ENCODE data around the gene SLC25A26. TPM values are rescaled to one million over a fixed set of nuclear protein-coding genes. Genes with fewer than 3 reads are reported as not detected.

Gene SLC25A26
- polyA plus RNA-seq, 2 donors = 4.6 to 13.5 TPM

DNA sequence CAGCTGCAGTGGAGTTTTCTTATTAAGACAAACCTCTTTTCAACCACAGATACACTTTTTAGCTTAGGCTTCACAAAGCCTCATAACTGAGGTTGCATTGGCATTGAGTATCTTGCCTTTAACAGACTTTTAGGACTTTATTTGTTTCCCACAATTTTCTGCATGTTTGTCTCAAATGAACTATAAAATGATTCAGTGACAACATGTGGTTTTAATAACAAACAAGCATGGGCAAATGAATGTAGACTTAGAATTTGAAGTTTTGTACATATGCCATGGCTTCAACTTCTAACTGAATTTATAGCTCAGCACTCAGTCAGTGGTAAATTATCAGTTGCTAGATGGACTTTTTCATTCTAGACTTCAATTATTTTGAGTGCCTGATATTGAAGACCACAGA, 101.6 kb downstream of the SLC25A26 start:
- peaks cover 0 to 2% of the 10 kb centered on the region in 2 donors for H3K9me3 ChIP-seq (ENCODE audit: control insufficient read depth in 2 of 2, insufficient read depth in 1 of 2, low read depth in 1 of 2, low read length in 1 of 2)
- H3K4me3 ChIP-seq (ENCODE audit: low read depth in 1 of 2, low read length in 2 of 2) = no peak overlapping the region
- H3K27me3 ChIP-seq (ENCODE audit: control insufficient read depth in 1 of 2, insufficient read depth in 2 of 2, low read length in 2 of 2) = no peaks in the 10 kb centered on the region
- no peaks in the 10 kb centered on the region for H3K36me3 ChIP-seq (ENCODE audit: control insufficient read depth in 2 of 2, insufficient read depth in 2 of 2, low read length in 1 of 2)
- no peak overlapping the region for H3K27ac ChIP-seq (ENCODE audit: low read depth in 2 of 2, low read length in 1 of 2)
- H3K4me1 ChIP-seq (ENCODE audit: control insufficient read depth in 2 of 2, insufficient read depth in 2 of 2, low read length in 1 of 2) = peaks cover 2 to 5% of the 10 kb centered on the region in 2 donors

DNA sequence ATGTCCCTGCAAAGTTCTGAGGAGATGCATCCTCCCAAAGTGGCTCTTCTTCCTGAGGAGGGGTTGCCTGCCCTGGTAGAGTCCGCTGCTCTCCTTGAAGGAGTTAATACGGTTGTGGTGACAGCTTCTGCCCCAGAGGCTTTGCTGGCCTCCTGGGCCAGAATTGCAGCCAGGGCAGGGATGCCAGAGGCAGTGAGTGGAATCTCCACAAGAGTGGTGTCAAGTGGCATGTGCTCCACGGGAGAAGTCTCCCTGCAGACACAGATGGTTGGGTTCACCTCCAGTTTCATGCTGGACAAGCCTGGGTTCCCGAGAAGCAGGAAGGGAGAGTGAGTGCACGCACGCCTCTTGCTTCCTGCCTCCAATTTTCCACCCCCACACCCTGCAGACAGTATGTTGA, 105.5 kb downstream of the SLC25A26 start:
- Histone ChIP-seq H3K36me3 (ENCODE audit: control insufficient read depth in 2 of 2, insufficient read depth in 2 of 2, low read length in 1 of 2) (no peaks in the 10 kb centered on the region), H3K27me3 (ENCODE audit: control insufficient read depth in 1 of 2, insufficient read depth in 2 of 2, low read length in 2 of 2) (no peaks in the 10 kb centered on the region), H3K4me1 (ENCODE audit: control insufficient read depth in 2 of 2, insufficient read depth in 2 of 2, low read length in 1 of 2) (peaks cover 0 to 3% of the 10 kb centered on the region in 2 donors), H3K4me3 (ENCODE audit: low read depth in 1 of 2, low read length in 2 of 2) (no peak overlapping the region), H3K27ac (ENCODE audit: low read depth in 2 of 2, low read length in 1 of 2) (no peak overlapping the region), H3K9me3 (ENCODE audit: control insufficient read depth in 2 of 2, insufficient read depth in 1 of 2, low read depth in 1 of 2, low read length in 1 of 2) (peaks cover 0 to 2% of the 10 kb centered on the region in 2 donors)
- WGBS, 2 donors = 90 to 92% methylated on average over 6 of the region's 6 CpGs

DNA sequence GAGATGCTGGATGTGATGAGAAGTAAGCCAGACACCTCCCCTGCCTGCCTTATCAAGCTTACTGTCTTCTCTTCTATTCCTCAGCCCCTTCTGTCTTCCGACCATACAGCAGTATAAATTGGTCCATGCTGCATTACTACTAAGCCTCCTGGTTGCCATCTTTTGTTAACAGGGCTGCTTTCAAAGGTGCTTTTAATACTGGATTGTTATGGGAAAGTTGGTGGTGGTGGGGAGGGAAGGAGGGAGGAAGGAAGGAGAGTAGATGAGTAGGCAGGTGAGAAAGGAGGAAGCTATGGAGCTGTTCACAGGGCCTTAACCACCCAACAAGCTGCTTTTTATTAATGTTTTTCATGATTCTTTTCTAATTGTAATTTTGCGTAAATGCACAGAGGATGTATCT, 114.9 kb downstream of the SLC25A26 start:
- Histone ChIP-seq H3K4me1 (ENCODE audit: control insufficient read depth in 2 of 2, insufficient read depth in 2 of 2, low read length in 1 of 2) (no peaks in the 10 kb centered on the region), H3K9me3 (ENCODE audit: control insufficient read depth in 2 of 2, insufficient read depth in 1 of 2, low read depth in 1 of 2, low read length in 1 of 2) (no peaks in the 10 kb centered on the region), H3K4me3 (ENCODE audit: low read depth in 1 of 2, low read length in 2 of 2) (no peak overlapping the region), H3K27me3 (ENCODE audit: control insufficient read depth in 1 of 2, insufficient read depth in 2 of 2, low read length in 2 of 2) (no peaks in the 10 kb centered on the region), H3K27ac (ENCODE audit: low read depth in 2 of 2, low read length in 1 of 2) (no peak overlapping the region), H3K36me3 (ENCODE audit: control insufficient read depth in 2 of 2, insufficient read depth in 2 of 2, low read length in 1 of 2) (no peaks in the 10 kb centered on the region)
- WGBS, 2 donors = 97 to 98% methylated on average over 2 of the region's 2 CpGs

DNA sequence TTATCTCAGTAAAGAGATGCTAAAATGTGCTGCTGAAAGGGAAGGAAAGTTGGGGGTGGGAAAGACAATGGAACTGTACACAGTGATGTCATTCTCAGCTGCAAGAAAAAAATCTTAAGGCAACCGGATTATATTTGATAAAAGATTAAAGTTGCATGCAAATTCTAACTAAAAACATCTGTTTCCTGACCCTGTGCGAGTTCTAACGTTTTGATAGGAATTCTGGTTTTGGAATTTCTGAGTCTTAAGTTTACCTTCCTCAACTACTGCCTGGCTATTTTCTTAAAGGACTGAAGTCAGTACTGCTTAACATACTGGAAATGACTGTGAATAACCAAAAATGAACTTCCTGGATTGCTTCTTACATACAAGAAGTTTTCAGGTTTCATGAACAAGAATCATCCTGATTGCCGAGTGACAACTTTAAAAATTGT, 115.5 kb downstream of the SLC25A26 start:
- no peaks in the 10 kb centered on the region for H3K27me3 ChIP-seq (ENCODE audit: control insufficient read depth in 1 of 2, insufficient read depth in 2 of 2, low read length in 2 of 2)
- WGBS, 2 donors = 32% methylated on average over 4 of the region's 4 CpGs
- H3K9me3 ChIP-seq (ENCODE audit: control insufficient read depth in 2 of 2, insufficient read depth in 1 of 2, low read depth in 1 of 2, low read length in 1 of 2) = no peaks in the 10 kb centered on the region
- no peaks in the 10 kb centered on the region for H3K36me3 ChIP-seq (ENCODE audit: control insufficient read depth in 2 of 2, insufficient read depth in 2 of 2, low read length in 1 of 2)
- H3K27ac ChIP-seq (ENCODE audit: low read depth in 2 of 2, low read length in 1 of 2) = no peak overlapping the region
- no peak overlapping the region for H3K4me3 ChIP-seq (ENCODE audit: low read depth in 1 of 2, low read length in 2 of 2)
- no peaks in the 10 kb centered on the region for H3K4me1 ChIP-seq (ENCODE audit: control insufficient read depth in 2 of 2, insufficient read depth in 2 of 2, low read length in 1 of 2)

DNA sequence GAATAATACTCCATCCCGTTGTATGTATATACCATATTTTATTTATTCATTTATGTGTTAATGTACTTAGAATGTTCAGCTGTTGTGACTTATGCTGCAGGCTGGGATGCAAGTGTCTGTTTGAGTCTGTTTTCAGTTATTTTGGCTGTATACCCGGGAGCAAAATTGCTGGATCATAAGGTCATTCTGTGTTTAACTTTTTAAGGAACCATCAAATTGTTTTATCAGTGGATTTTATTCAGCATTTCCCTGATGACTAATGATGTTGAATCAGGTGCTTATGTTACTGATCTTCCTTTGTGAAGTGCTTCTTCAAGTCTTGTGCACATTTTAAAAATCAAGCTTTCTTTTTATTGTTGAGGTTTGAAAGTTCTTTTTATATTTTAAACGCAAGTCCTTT, 118.1 kb downstream of the SLC25A26 start:
- H3K9me3 ChIP-seq (ENCODE audit: control insufficient read depth in 2 of 2, insufficient read depth in 1 of 2, low read depth in 1 of 2, low read length in 1 of 2) = no peaks in the 10 kb centered on the region
- no peak overlapping the region for H3K27ac ChIP-seq (ENCODE audit: low read depth in 2 of 2, low read length in 1 of 2)
- no peaks in the 10 kb centered on the region for H3K36me3 ChIP-seq (ENCODE audit: control insufficient read depth in 2 of 2, insufficient read depth in 2 of 2, low read length in 1 of 2)
- no peaks in the 10 kb centered on the region for H3K4me1 ChIP-seq (ENCODE audit: control insufficient read depth in 2 of 2, insufficient read depth in 2 of 2, low read length in 1 of 2)
- H3K4me3 ChIP-seq (ENCODE audit: low read depth in 1 of 2, low read length in 2 of 2) = no peak overlapping the region
- WGBS, 2 donors = 72 to 79% methylated on average over 3 of the region's 3 CpGs
- H3K27me3 ChIP-seq (ENCODE audit: control insufficient read depth in 1 of 2, insufficient read depth in 2 of 2, low read length in 2 of 2) = no peaks in the 10 kb centered on the region

DNA sequence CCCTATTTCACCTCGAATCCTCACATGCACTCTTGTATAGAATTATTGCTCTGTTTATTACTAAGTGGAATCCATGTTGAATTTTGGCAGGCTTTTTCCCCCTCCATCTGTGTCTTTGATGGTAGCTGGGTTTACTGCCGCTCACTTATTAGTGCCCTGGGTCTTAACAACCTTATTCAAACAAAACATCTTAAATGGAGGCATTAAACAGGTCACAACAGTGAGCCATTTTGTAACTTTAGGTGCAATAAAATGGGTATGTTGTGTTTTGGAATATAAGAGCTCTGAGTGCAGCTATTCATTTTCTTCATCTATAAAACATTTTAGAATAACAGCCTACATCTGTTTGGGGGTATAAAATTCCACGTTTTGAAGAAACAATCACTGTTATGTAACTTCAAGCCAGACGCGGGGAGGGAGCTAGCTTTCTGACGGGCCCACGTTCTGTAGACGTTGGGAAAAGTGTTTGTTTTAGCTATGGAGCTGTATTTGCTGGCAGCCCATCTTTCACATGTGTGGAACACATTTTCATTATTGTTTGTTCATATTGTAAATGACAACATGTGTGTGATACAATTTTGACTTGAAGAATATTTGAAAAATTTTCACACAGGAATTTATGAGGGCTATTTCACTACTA, 122.0 kb downstream of the SLC25A26 start:
- peaks cover 0 to 2% of the 10 kb centered on the region in 2 donors for H3K27me3 ChIP-seq (ENCODE audit: control insufficient read depth in 1 of 2, insufficient read depth in 2 of 2, low read length in 2 of 2)
- WGBS, 2 donors = 77 to 81% methylated on average over 8 of the region's 8 CpGs
- no peaks in the 10 kb centered on the region for H3K9me3 ChIP-seq (ENCODE audit: control insufficient read depth in 2 of 2, insufficient read depth in 1 of 2, low read depth in 1 of 2, low read length in 1 of 2)
- H3K4me1 ChIP-seq (ENCODE audit: control insufficient read depth in 2 of 2, insufficient read depth in 2 of 2, low read length in 1 of 2) = no peaks in the 10 kb centered on the region
- no peaks in the 10 kb centered on the region for H3K36me3 ChIP-seq (ENCODE audit: control insufficient read depth in 2 of 2, insufficient read depth in 2 of 2, low read length in 1 of 2)
- no peak overlapping the region for H3K27ac ChIP-seq (ENCODE audit: low read depth in 2 of 2, low read length in 1 of 2)
- H3K4me3 ChIP-seq (ENCODE audit: low read depth in 1 of 2, low read length in 2 of 2) = no peak overlapping the region

DNA sequence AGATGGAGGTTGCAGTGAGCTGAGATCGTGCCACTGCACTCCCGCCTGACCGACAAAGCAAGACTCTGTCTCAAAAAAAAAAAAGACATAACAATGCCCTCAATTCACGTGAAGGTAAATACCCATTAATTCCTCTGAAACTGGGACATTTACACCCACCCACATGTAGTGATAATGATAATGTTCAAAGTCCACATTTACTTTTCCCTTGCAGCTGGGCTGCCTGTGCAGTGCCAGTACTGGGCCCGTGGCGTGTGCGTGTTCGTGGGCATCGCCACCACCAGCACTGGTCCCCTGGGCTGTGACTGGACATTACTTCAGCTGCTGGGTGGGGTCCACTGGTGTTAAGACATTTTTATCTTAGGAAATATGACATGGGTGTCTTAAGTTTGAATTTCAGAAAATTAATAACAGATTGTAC, 123.6 kb downstream of the SLC25A26 start:
- no peaks in the 10 kb centered on the region for H3K4me1 ChIP-seq (ENCODE audit: control insufficient read depth in 2 of 2, insufficient read depth in 2 of 2, low read length in 1 of 2)
- peaks cover 0 to 2% of the 10 kb centered on the region in 2 donors for H3K27me3 ChIP-seq (ENCODE audit: control insufficient read depth in 1 of 2, insufficient read depth in 2 of 2, low read length in 2 of 2)
- H3K4me3 ChIP-seq (ENCODE audit: low read depth in 1 of 2, low read length in 2 of 2) = no peak overlapping the region
- 78 to 95% methylated on average over 9 of the region's 9 CpGs for WGBS, 2 donors
- no peak overlapping the region for H3K27ac ChIP-seq (ENCODE audit: low read depth in 2 of 2, low read length in 1 of 2)
- H3K9me3 ChIP-seq (ENCODE audit: control insufficient read depth in 2 of 2, insufficient read depth in 1 of 2, low read depth in 1 of 2, low read length in 1 of 2) = no peaks in the 10 kb centered on the region
- H3K36me3 ChIP-seq (ENCODE audit: control insufficient read depth in 2 of 2, insufficient read depth in 2 of 2, low read length in 1 of 2) = no peaks in the 10 kb centered on the region

DNA sequence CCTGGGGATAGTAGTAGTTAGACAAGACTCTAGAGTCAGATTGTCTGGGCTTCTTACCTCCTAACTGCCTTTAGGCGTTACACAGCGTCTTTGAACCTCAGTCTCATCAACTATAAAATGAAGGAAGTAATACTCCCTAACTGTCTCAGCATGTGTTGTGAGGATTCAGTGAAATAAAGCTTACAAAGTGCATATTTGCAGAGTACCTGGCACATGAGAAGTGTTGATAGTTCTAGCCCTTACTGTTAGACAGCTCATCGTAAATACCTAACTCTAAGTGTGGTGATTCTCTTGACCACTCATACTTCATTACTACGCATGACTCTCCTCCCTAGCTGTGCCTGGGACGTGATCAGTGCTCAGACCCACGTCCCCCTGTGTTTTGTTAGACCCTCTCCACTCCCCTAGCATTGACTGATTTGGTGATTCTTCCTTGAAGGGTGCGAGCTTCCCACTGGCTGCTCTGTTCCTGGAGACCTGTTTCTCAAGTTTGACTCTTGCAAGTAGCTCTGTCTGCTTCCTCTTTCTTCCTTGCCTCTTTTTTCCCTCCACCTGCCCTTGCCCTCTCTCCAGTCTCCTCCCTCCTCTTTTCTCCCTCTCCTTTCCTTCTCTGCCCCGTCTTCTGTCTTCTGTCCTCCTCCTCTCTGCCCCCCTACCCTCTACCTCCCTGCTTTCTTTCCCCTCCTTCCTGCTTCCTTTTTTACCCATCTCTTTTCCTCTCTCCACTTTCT, 124.2 kb downstream of the SLC25A26 start:
- H3K9me3 ChIP-seq (ENCODE audit: control insufficient read depth in 2 of 2, insufficient read depth in 1 of 2, low read depth in 1 of 2, low read length in 1 of 2) = no peaks in the 10 kb centered on the region
- H3K36me3 ChIP-seq (ENCODE audit: control insufficient read depth in 2 of 2, insufficient read depth in 2 of 2, low read length in 1 of 2) = no peaks in the 10 kb centered on the region
- 90% methylated on average over 8 of the region's 8 CpGs for WGBS, 2 donors
- no peak overlapping the region for H3K4me3 ChIP-seq (ENCODE audit: low read depth in 1 of 2, low read length in 2 of 2)
- no peak overlapping the region for H3K27ac ChIP-seq (ENCODE audit: low read depth in 2 of 2, low read length in 1 of 2)
- H3K4me1 ChIP-seq (ENCODE audit: control insufficient read depth in 2 of 2, insufficient read depth in 2 of 2, low read length in 1 of 2) = no peaks in the 10 kb centered on the region
- H3K27me3 ChIP-seq (ENCODE audit: control insufficient read depth in 1 of 2, insufficient read depth in 2 of 2, low read length in 2 of 2) = peaks cover 0 to 2% of the 10 kb centered on the region in 2 donors

DNA sequence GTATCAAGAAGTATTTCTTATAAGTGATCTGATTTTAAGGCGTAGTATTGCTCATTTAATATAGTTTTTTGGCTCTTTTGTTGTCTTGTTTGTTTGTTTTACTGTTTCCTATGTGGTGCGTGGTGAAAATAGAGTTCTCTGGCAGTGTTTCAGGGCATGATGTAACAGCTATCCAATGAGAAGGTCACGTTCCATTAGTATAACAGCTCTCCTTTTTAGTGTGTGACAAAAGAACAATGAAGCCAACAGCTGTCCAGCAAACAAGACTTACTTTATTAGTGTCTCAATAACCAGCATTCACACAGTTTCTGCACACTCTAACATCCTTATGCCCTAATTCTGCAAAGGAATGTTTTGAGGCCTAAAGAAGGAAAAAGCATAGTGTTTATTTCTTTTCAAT, 127.9 kb downstream of the SLC25A26 start:
- no peak overlapping the region for H3K27ac ChIP-seq (ENCODE audit: low read depth in 2 of 2, low read length in 1 of 2)
- no peaks in the 10 kb centered on the region for H3K36me3 ChIP-seq (ENCODE audit: control insufficient read depth in 2 of 2, insufficient read depth in 2 of 2, low read length in 1 of 2)
- H3K4me1 ChIP-seq (ENCODE audit: control insufficient read depth in 2 of 2, insufficient read depth in 2 of 2, low read length in 1 of 2) = no peaks in the 10 kb centered on the region
- 75 to 87% methylated on average over 3 of the region's 3 CpGs for WGBS, 2 donors
- peaks cover 0 to 2% of the 10 kb centered on the region in 2 donors for H3K27me3 ChIP-seq (ENCODE audit: control insufficient read depth in 1 of 2, insufficient read depth in 2 of 2, low read length in 2 of 2)
- no peak overlapping the region for H3K4me3 ChIP-seq (ENCODE audit: low read depth in 1 of 2, low read length in 2 of 2)
- H3K9me3 ChIP-seq (ENCODE audit: control insufficient read depth in 2 of 2, insufficient read depth in 1 of 2, low read depth in 1 of 2, low read length in 1 of 2) = no peaks in the 10 kb centered on the region

DNA sequence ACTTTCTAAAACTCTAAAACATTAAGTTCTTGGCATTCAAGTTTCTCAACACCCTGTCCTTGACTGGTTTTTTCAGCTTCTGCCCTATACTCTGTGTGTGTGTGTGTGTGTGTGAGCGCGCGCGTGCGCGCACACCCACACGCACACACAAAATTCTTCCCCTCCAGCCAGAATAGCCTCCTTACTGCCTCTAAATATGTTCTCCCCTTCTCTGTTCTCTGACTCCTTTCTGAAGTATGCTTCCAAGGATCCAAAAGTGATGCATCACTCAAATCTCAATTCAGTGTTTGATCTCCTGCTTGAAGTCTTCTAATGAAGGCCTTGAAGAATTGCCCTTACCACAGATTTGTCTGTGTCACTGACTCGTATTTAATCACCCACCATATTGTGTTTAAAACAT, 129.8 kb downstream of the SLC25A26 start:
- Histone ChIP-seq H3K36me3 (ENCODE audit: control insufficient read depth in 2 of 2, insufficient read depth in 2 of 2, low read length in 1 of 2) (no peaks in the 10 kb centered on the region), H3K4me1 (ENCODE audit: control insufficient read depth in 2 of 2, insufficient read depth in 2 of 2, low read length in 1 of 2) (no peaks in the 10 kb centered on the region), H3K27ac (ENCODE audit: low read depth in 2 of 2, low read length in 1 of 2) (no peak overlapping the region), H3K27me3 (ENCODE audit: control insufficient read depth in 1 of 2, insufficient read depth in 2 of 2, low read length in 2 of 2) (peaks cover 0 to 2% of the 10 kb centered on the region in 2 donors), H3K9me3 (ENCODE audit: control insufficient read depth in 2 of 2, insufficient read depth in 1 of 2, low read depth in 1 of 2, low read length in 1 of 2) (no peaks in the 10 kb centered on the region), H3K4me3 (ENCODE audit: low read depth in 1 of 2, low read length in 2 of 2) (no peak overlapping the region)
- 94 to 96% methylated on average over 8 of the region's 8 CpGs for WGBS, 2 donors
